ENCODE results near the gene FUCA1. TPM values are rescaled to one million over a fixed set of nuclear protein-coding genes. Genes with fewer than 3 reads are reported as not detected.
"Not testable (repeated sequence)": the region's sequence is repeated elsewhere in the genome, so short reads cannot be mapped to it uniquely, and the experiment has no call there.

Gene FUCA1
- total RNA-seq, 2 experiments from 2014 or later, result 4.6 to 4.8 TPM

DNA sequence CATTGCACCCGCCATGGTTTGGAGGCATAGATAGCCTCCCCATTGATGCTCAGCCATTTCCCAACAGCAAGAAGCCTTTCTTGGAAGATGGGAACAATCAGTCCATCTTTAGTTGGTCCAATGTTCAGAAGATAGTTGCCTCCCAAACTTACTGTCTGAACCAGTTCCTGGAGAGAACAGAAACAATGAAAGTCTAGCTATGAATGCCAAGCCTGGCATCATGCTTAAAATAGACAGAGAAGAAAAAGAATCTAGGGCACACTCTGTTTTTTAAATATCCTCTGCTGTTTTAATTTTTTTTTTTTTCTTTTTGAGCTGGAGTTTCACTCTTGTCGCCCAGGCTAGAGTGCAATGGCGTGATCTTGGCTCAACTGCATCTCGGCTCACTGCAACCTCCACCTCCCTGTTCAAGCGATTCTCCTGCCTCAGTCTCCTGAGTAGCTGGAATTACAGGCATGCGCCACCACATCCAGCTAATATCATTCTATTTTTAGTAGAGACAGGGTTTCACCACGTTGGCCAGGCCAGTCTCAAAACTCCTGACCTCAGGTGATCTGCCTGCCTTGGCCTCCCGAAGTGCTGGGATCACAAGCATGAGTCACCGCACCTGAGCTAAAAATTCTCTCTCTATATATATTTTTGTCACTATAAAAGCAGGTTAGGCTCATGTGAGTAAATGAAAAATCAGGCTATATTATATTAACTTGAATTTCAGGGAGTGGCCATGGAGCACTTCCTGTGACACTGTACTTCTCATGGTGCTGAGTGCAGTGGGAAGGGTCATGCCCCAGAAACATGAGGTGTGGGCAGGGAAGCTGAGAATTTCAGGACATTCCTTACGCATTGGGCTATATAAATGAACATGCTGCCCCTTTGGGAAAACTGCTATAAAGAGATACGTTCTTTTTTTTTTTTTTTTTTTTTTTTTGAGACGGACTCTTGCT is 19.1 kb downstream of the FUCA1 start:
- Mint-ChIP-seq H3K27me3 (no peaks in the 10 kb centered on the region), H3K4me3 (no peak overlapping the region), H3K4me1 (ENCODE audit: low read depth) (no peaks in the 10 kb centered on the region), H3K9me3 (no peaks in the 10 kb centered on the region), H3K27ac (no peak overlapping the region), H3K36me3 (ENCODE audit: low read depth) (peaks cover 31% of the 10 kb centered on the region)
- DNase-seq (no peak), ATAC-seq (no peak)
- TF ChIP-seq, protein P1, sequence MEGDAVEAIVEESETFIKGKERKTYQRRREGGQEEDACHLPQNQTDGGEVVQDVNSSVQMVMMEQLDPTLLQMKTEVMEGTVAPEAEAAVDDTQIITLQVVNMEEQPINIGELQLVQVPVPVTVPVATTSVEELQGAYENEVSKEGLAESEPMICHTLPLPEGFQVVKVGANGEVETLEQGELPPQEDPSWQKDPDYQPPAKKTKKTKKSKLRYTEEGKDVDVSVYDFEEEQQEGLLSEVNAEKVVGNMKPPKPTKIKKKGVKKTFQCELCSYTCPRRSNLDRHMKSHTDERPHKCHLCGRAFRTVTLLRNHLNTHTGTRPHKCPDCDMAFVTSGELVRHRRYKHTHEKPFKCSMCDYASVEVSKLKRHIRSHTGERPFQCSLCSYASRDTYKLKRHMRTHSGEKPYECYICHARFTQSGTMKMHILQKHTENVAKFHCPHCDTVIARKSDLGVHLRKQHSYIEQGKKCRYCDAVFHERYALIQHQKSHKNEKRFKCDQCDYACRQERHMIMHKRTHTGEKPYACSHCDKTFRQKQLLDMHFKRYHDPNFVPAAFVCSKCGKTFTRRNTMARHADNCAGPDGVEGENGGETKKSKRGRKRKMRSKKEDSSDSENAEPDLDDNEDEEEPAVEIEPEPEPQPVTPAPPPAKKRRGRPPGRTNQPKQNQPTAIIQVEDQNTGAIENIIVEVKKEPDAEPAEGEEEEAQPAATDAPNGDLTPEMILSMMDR (IDR thresholded peaks at IDR 0.05), result no peak
- intact Hi-C loops (cut with micrococcal nuclease), result no loop called here
- POLR2A ChIA-PET, result interaction anchor here (0.8 kb wide), 1 partner anchor 14 kb away, joined by 3 read pairs; no protein-coding TSS in a partner anchor
- CTCF ChIA-PET, result interaction anchor here (1.2 kb wide), 1 partner anchor 39 kb away, joined by 8 read pairs; no protein-coding TSS in a partner anchor

DNA sequence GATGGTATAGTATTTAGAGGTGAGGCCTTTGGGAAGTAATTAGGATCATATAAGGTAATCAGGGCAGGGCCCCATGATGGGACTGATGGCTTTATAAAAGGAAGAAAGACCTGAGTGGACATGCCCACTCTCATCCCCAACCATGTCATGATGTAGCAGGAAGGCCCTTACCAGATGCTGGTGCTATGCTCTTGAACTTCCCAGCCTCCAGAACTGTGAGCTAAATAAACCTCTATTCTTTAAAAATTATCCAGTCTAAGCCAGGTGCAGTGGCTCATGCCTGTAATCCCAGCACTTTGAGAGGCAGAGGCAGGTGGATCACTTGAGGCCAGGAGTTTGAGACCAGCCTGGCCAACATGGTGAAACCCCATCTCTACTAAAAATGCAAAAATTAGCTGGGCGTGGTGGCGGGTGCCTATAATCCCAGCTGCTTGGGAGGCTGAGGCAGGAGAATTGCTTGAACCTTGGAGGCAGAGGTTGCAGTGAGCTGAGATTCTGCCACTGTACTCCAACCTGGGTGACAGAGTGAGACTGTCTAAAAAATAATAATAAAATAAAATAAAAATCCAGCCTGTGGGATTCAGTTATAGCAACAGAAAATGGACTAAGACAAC is 20.5 kb downstream of the FUCA1 start:
- H3K4me1 Mint-ChIP-seq (ENCODE audit: low read depth); H3K4me3 Mint-ChIP-seq; H3K27ac Mint-ChIP-seq; H3K9me3 Mint-ChIP-seq; CTCF ChIA-PET; ATAC-seq; H3K27me3 Mint-ChIP-seq; intact Hi-C loops (cut with micrococcal nuclease); POLR2A ChIA-PET; DNase-seq: not testable (repeated sequence)
- peaks cover 31% of the 10 kb centered on the region for H3K36me3 Mint-ChIP-seq (ENCODE audit: low read depth)

DNA sequence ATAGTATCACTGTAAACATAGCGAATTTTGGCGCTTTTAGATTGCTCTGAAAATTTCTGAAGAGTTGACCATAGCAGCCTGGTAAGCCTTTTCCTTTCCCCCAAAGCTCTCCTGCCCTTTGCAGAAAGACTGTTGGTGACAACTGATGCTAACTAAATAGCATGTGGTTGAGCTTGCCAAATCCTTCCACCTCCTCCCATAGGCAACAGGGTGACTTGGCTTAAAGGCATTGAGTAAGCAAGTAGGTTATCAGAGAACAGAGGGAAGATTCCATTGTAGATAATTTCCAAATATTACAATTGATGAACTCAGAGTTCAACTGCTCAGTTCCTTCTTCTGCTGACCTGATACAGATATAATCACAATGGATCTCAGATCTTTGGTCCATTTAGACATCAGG is 22.9 kb downstream of the FUCA1 start:
- H3K36me3 Mint-ChIP-seq (ENCODE audit: low read depth), result peaks cover 28% of the 10 kb centered on the region
- H3K4me1 Mint-ChIP-seq (ENCODE audit: low read depth), result no peaks in the 10 kb centered on the region
- H3K4me3 Mint-ChIP-seq, result no peak overlapping the region
- H3K27me3 Mint-ChIP-seq, result no peaks in the 10 kb centered on the region
- DNase-seq (no peak), ATAC-seq (no peak)
- no peaks in the 10 kb centered on the region for H3K9me3 Mint-ChIP-seq
- H3K27ac Mint-ChIP-seq, result no peak overlapping the region
- intact Hi-C loops (cut with micrococcal nuclease), result no loop called here
- TF ChIP-seq, protein P1 (IDR thresholded peaks at IDR 0.05), result no peak
- CTCF ChIA-PET, result interaction anchor here (1.7 to 2.6 kb wide), 2 partner anchors 10 to 35 kb away, joined by 6 to 14 read pairs; no protein-coding TSS in a partner anchor
- POLR2A ChIA-PET, result no interaction called here

- TF ChIP-seq, protein P1 (IDR thresholded peaks at IDR 0.05), result no peak
- no peak overlapping the region for H3K27ac Mint-ChIP-seq
- H3K4me3 Mint-ChIP-seq, result no peak overlapping the region
- POLR2A ChIA-PET, result no interaction called here
- intact Hi-C loops (cut with micrococcal nuclease), result no loop called here
- no peaks in the 10 kb centered on the region for H3K27me3 Mint-ChIP-seq
- CTCF ChIA-PET, result interaction anchor here (0.6 to 2.6 kb wide), 5 partner anchors 11 to 802 kb away, joined by 3 to 14 read pairs (median 6); no protein-coding TSS in a partner anchor
- H3K36me3 Mint-ChIP-seq (ENCODE audit: low read depth), result peaks cover 23% of the 10 kb centered on the region
- ATAC-seq, result no peak
- H3K9me3 Mint-ChIP-seq, result no peaks in the 10 kb centered on the region
- no peak for DNase-seq
- H3K4me1 Mint-ChIP-seq (ENCODE audit: low read depth), result no peaks in the 10 kb centered on the region
Measured at GRCh38 chr1:23843644-23844043, 24.4 kb downstream of the FUCA1 start.

- peaks cover 3% of the 10 kb centered on the region for H3K27me3 Mint-ChIP-seq
- H3K36me3 Mint-ChIP-seq (ENCODE audit: low read depth), result no peaks in the 10 kb centered on the region
- H3K4me1 Mint-ChIP-seq (ENCODE audit: low read depth), result peaks cover 12% of the 10 kb centered on the region
- ChIA-PET POLR2A (interaction anchor here (1.3 to 1.6 kb wide), 2 partner anchors 13 to 17 kb away, joined by 3 to 13 read pairs; partner anchors contain the start of gene HMGCL), CTCF (interaction anchor here (0.7 to 1.3 kb wide), 4 partner anchors 16 to 31 kb away, joined by 3 to 7 read pairs (median 3); no protein-coding TSS in a partner anchor)
- ATAC-seq (peak; percentile 100), DNase-seq (peak; percentile 84)
- H3K4me3 Mint-ChIP-seq, result peak overlapping the region; percentile 65
- H3K9me3 Mint-ChIP-seq, result no peaks in the 10 kb centered on the region
- no peak overlapping the region for H3K27ac Mint-ChIP-seq
- TF ChIP-seq, protein P1 (IDR thresholded peaks at IDR 0.05), result no peak
- intact Hi-C loops (cut with micrococcal nuclease), result no loop called here
Measured at GRCh38 chr1:23838401-23838866, 29.7 kb downstream of the FUCA1 start.

Data from activated CD8-positive, alpha-beta T cell treated with anti-CD3 and anti-CD28 coated beads for 36 hours (primary cell).